Fibroblast of skin of left quadriceps (primary cell): ENCODE results near the gene PTGIS.

Experiments
- DNase-seq, 2 experiments: peaks; one replicate each; pipeline ENCODE4 v3.0.0-alpha.2; 2013; ENCODE audit warnings: low read depth in 2 of 2

PTGIS gene

GRCh38 chr20:49501917-49502316 lies 66.0 kb downstream of the PTGIS start:
- DNase-seq, result no peak

GRCh38 chr20:49497398-49497669 lies 70.6 kb downstream of the PTGIS start:
- no peak for DNase-seq

- no peak for DNase-seq
Observed at GRCh38 chr20:49496553-49497397, 71.2 kb downstream of the PTGIS start.

GRCh38 chr20:49496043-49496442 lies 71.9 kb downstream of the PTGIS start:
- DNase-seq, result no peak

GRCh38 chr20:49490689-49491088 lies 77.2 kb downstream of the PTGIS start:
- DNase-seq, result no peak

- no peak for DNase-seq
Observed at GRCh38 chr20:49489688-49490087, 78.2 kb downstream of the PTGIS start.

- DNase-seq, result no peak
Observed at GRCh38 chr20:49486064-49486463, 81.9 kb downstream of the PTGIS start.

- no peak for DNase-seq
Observed at GRCh38 chr20:49485563-49485962, 82.4 kb downstream of the PTGIS start.

- peak; percentile 24 to 36 for DNase-seq
Observed at GRCh38 chr20:49484180-49485140, 83.5 kb downstream of the PTGIS start.

- no peak for DNase-seq
Observed at GRCh38 chr20:49483696-49484123, 84.2 kb downstream of the PTGIS start.

- DNase-seq, result no peak
Observed at GRCh38 chr20:49483018-49483695, 84.8 kb downstream of the PTGIS start.

GRCh38 chr20:49482621-49483017 lies 85.3 kb downstream of the PTGIS start, which contains the start of gene KCNB1:
TSS of gene KCNB1 (minus strand) at chr20:49482668. CDS start at chr20:49482480, 188 bp downstream.
- peak in 1 of 2 experiments; percentile 9 for DNase-seq

GRCh38 chr20:49482173-49482572 lies 85.8 kb downstream of the PTGIS start:
- DNase-seq, result no peak

GRCh38 chr20:49481116-49481515 lies 86.8 kb downstream of the PTGIS start:
- DNase-seq, result no peak

GRCh38 chr20:49480236-49480635 lies 87.7 kb downstream of the PTGIS start:
- no peak for DNase-seq

GRCh38 chr20:49479785-49480184 lies 88.2 kb downstream of the PTGIS start:
- DNase-seq, result no peak

- DNase-seq, result no peak
Observed at GRCh38 chr20:49478754-49479689, 88.9 kb downstream of the PTGIS start.

- DNase-seq, result no peak
Observed at GRCh38 chr20:49478266-49478665, 89.7 kb downstream of the PTGIS start.

- no peak for DNase-seq
Observed at GRCh38 chr20:49477200-49477599, 90.7 kb downstream of the PTGIS start.

- DNase-seq, result no peak
Observed at GRCh38 chr20:49476016-49476355, 92.0 kb downstream of the PTGIS start.
